Mucosa of stomach (tissue), 1 donor: ENCODE results near the gene MYOM1.

Source experiments
- H3K27me3 ChIP-seq: one replicate; pipeline ENCODE4 v1.7.0; 2013; ENCODE audit warnings: mild to moderate bottlenecking, low read length; ENCODE audit not compliant: control insufficient read depth, insufficient read depth
- H3K36me3 ChIP-seq: one replicate; pipeline ENCODE4 v1.7.0; 2013; ENCODE audit warnings: low read length; ENCODE audit not compliant: control insufficient read depth, insufficient read depth
- H3K4me1 ChIP-seq: one replicate; pipeline ENCODE4 v1.7.0; 2013; ENCODE audit warnings: mild to moderate bottlenecking, low read length; ENCODE audit not compliant: control insufficient read depth, insufficient read depth
- H3K4me3 ChIP-seq: one replicate; pipeline ENCODE4 v1.7.0; 2013; ENCODE audit warnings: low read length
- H3K9ac ChIP-seq: one replicate; pipeline ENCODE4 v1.7.0; 2013; ENCODE audit warnings: mild to moderate bottlenecking, low read length, moderate library complexity
- H3K9me3 ChIP-seq: one replicate; pipeline ENCODE4 v1.7.0; 2013; ENCODE audit warnings: mild to moderate bottlenecking, low read length, moderate library complexity; ENCODE audit not compliant: control insufficient read depth
- donor health status: Pancreatic carcinoma.

Gene MYOM1

GRCh38 chr18:3219631-3220335, at the start of gene MYOM1:
MYOM1 (minus strand) TSS chr18:3219968; CDS start chr18:3215223, 4,745 bp downstream.
- Histone ChIP-seq H3K4me1 (peaks cover 39% of the 10 kb centered on the region), H3K9ac (peak within 1 kb of the TSS; percentile 36), H3K9me3 (no peaks in the 10 kb centered on the region), H3K36me3 (no peaks in the 10 kb centered on the region), H3K27me3 (no peaks in the 10 kb centered on the region), H3K4me3 (no peak within 1 kb of the TSS)

GRCh38 chr18:3269241-3269913, 49.6 kb upstream of the MYOM1 start:
- Histone ChIP-seq H3K36me3 (no peaks in the 10 kb centered on the region), H3K27me3 (no peaks in the 10 kb centered on the region), H3K9ac (no peak overlapping the region), H3K4me1 (peaks cover 25% of the 10 kb centered on the region), H3K9me3 (no peaks in the 10 kb centered on the region), H3K4me3 (no peak overlapping the region)

- Histone ChIP-seq H3K9ac (no peak overlapping the region), H3K27me3 (no peaks in the 10 kb centered on the region), H3K4me1 (peaks cover 31% of the 10 kb centered on the region), H3K36me3 (no peaks in the 10 kb centered on the region), H3K4me3 (no peak overlapping the region), H3K9me3 (no peaks in the 10 kb centered on the region)
These were observed 48.5 kb upstream of the MYOM1 start for GRCh38 chr18:3268306-3268705.

GRCh38 chr18:3266062-3266608, 46.4 kb upstream of the MYOM1 start:
- no peaks in the 10 kb centered on the region for H3K36me3 ChIP-seq
- H3K9ac ChIP-seq: no peak overlapping the region
- no peaks in the 10 kb centered on the region for H3K9me3 ChIP-seq
- no peak overlapping the region for H3K4me3 ChIP-seq
- H3K27me3 ChIP-seq: no peaks in the 10 kb centered on the region
- H3K4me1 ChIP-seq: peaks cover 31% of the 10 kb centered on the region

- H3K9me3 ChIP-seq: no peaks in the 10 kb centered on the region
- H3K4me3 ChIP-seq: no peak overlapping the region
- H3K36me3 ChIP-seq: no peaks in the 10 kb centered on the region
- no peak overlapping the region for H3K9ac ChIP-seq
- no peaks in the 10 kb centered on the region for H3K27me3 ChIP-seq
- peaks cover 31% of the 10 kb centered on the region for H3K4me1 ChIP-seq
These were observed 45.8 kb upstream of the MYOM1 start for GRCh38 chr18:3265564-3266033.

- Histone ChIP-seq H3K9ac (no peak overlapping the region), H3K36me3 (no peaks in the 10 kb centered on the region), H3K4me1 (peaks cover 36% of the 10 kb centered on the region), H3K9me3 (no peaks in the 10 kb centered on the region), H3K27me3 (no peaks in the 10 kb centered on the region), H3K4me3 (no peak overlapping the region)
These were observed 44.6 kb upstream of the MYOM1 start for GRCh38 chr18:3264362-3264761.

GRCh38 chr18:3263132-3263700, 43.4 kb upstream of the MYOM1 start:
- Histone ChIP-seq H3K4me1 (peaks cover 30% of the 10 kb centered on the region), H3K9ac (peak overlapping the region; percentile 97), H3K4me3 (peak overlapping the region; percentile 74), H3K9me3 (no peaks in the 10 kb centered on the region), H3K27me3 (no peaks in the 10 kb centered on the region), H3K36me3 (peaks cover 5% of the 10 kb centered on the region)

- Histone ChIP-seq H3K9ac (peak overlapping the region; percentile 97), H3K4me1 (peaks cover 31% of the 10 kb centered on the region), H3K4me3 (peak overlapping the region; percentile 74), H3K36me3 (peaks cover 9% of the 10 kb centered on the region), H3K27me3 (no peaks in the 10 kb centered on the region), H3K9me3 (no peaks in the 10 kb centered on the region)
These were observed 42.7 kb upstream of the MYOM1 start for GRCh38 chr18:3262234-3263131.

GRCh38 chr18:3261373-3262233, 41.8 kb upstream of the MYOM1 start, which contains the start of gene MYL12B:
MYL12B (plus strand) TSS chr18:3262133; CDS start chr18:3272899, 10,766 bp downstream.
- Histone ChIP-seq H3K9ac (peak within 1 kb of the TSS; percentile 97), H3K27me3 (no peaks in the 10 kb centered on the region), H3K4me1 (peaks cover 35% of the 10 kb centered on the region), H3K36me3 (peaks cover 13% of the 10 kb centered on the region), H3K4me3 (peak within 1 kb of the TSS; percentile 74), H3K9me3 (no peaks in the 10 kb centered on the region)

- H3K27me3 ChIP-seq: no peaks in the 10 kb centered on the region
- H3K4me3 ChIP-seq: peak overlapping the region; percentile 66
- H3K4me1 ChIP-seq: peaks cover 39% of the 10 kb centered on the region
- no peaks in the 10 kb centered on the region for H3K9me3 ChIP-seq
- H3K36me3 ChIP-seq: peaks cover 13% of the 10 kb centered on the region
- H3K9ac ChIP-seq: peak overlapping the region; percentile 97
These were observed 41.2 kb upstream of the MYOM1 start for GRCh38 chr18:3260995-3261372.
